Measurements from ENCODE around the gene WRAP73.

WRAP73 gene

GRCh38 chr1:3668585-3669300, 18.8 kb upstream of the WRAP73 start:
- DNase-seq, result no peak

- no peak for DNase-seq
Observed at GRCh38 chr1:3668148-3668547, 18.2 kb upstream of the WRAP73 start.

GRCh38 chr1:3664700-3665375, 14.9 kb upstream of the WRAP73 start:
- no peak for DNase-seq

- DNase-seq, result no peak
Observed at GRCh38 chr1:3663999-3664699, 14.2 kb upstream of the WRAP73 start.

GRCh38 chr1:3662080-3662671, 12.3 kb upstream of the WRAP73 start:
- DNase-seq, result no peak

- DNase-seq, result no peak
Observed at GRCh38 chr1:3661631-3662030, 11.7 kb upstream of the WRAP73 start.

GRCh38 chr1:3660704-3661103, 10.8 kb upstream of the WRAP73 start:
- no peak for DNase-seq

GRCh38 chr1:3659093-3659492, 9.2 kb upstream of the WRAP73 start:
- no peak for DNase-seq

- no peak for DNase-seq
Observed at GRCh38 chr1:3658231-3658615, 8.3 kb upstream of the WRAP73 start.

GRCh38 chr1:3657578-3658230, 7.8 kb upstream of the WRAP73 start:
- DNase-seq, result no peak

GRCh38 chr1:3657096-3657475, 7.2 kb upstream of the WRAP73 start:
- no peak for DNase-seq

- no peak for DNase-seq
Observed at GRCh38 chr1:3656450-3657095, 6.7 kb upstream of the WRAP73 start.

GRCh38 chr1:3654549-3655281, 4.8 kb upstream of the WRAP73 start:
- no peak for DNase-seq

- no peak for DNase-seq
Observed at GRCh38 chr1:3653286-3653618, 3.3 kb upstream of the WRAP73 start.

GRCh38 chr1:3652548-3653285, 2.8 kb upstream of the WRAP73 start:
- no peak for DNase-seq

- no peak for DNase-seq
Observed at GRCh38 chr1:3651930-3652547, 2.1 kb upstream of the WRAP73 start, which contains the start of gene TP73. TP73 (plus strand) TSS chr1:3652516; CDS start chr1:3682366, 29,850 bp downstream.

GRCh38 chr1:3651026-3651929, 1.4 kb upstream of the WRAP73 start:
- no peak for DNase-seq

GRCh38 chr1:3650248-3651025, 534 bp upstream of the WRAP73 start:
- DNase-seq, result no peak

- DNase-seq, result no peak
Observed at GRCh38 chr1:3646596-3646995, 3.3 kb downstream of the WRAP73 start.
